Caco-2 (cell line): ENCODE data around the gene ANGPTL4. TPM values are rescaled to one million over a fixed set of nuclear protein-coding genes. Genes with fewer than 3 reads are reported as not detected.

Experiments used
- BruUV-seq: library from RNA; stranded (reverse); fragments of 400-500 nt; replicated peaks from 2 replicates; lab custom pipeline; 2021; lab: Mats Ljungman, UMichigan
- CTCF ChIA-PET: fragments of 300-600 bp; sonication (Branson Sonifier 250); formaldehyde crosslinking; loops from one replicate; lab custom pipeline; 2022; ENCODE audit warnings: antibody characterized with exemption; lab: Charles Lee
- POLR2A ChIA-PET: fragments of 300-600 bp; sonication (Branson Sonifier 250); formaldehyde crosslinking; loops from one replicate; lab custom pipeline; 2022; ENCODE audit warnings: antibody characterized with exemption; lab: Charles Lee
- DNase-seq, 2 experiments: peaks; one replicate each; pipeline versions ENCODE4 v3.0.0 to v3.0.0-alpha.2; 2020 to 2022
- H3K27me3 ChIP-seq: replicated peaks from 2 replicates; pipeline ENCODE4 v1.6.0; 2011; ENCODE audit warnings: low read length; ENCODE audit not compliant: control insufficient read depth, insufficient read depth
- H3K36me3 ChIP-seq: 2 replicates; pipeline ENCODE4 v1.5.1; 2011; ENCODE audit warnings: low read length; ENCODE audit not compliant: control insufficient read depth, insufficient read depth
- H3K4me1 ChIP-seq: fragments of 250-450 bp; sonication (Bioruptor Pico); 2 replicates; pipeline ENCODE4 v1.5.1; 2020; ENCODE audit warnings: mild to moderate bottlenecking
- H3K4me3 ChIP-seq: 2 replicates; pipeline ENCODE4 v1.5.1; 2011; ENCODE audit warnings: low read depth, mild to moderate bottlenecking, control low read depth, low read length
- H3K9me3 ChIP-seq: fragments of 250-450 bp; sonication (Bioruptor Pico); 2 replicates; pipeline ENCODE4 v1.5.1; 2020; ENCODE audit warnings: mild to moderate bottlenecking, moderate library complexity
- H3K27ac Mint-ChIP-seq: one replicate; pipeline ENCODE4 v1.8.0; 2022; ENCODE audit warnings: mixed read lengths; ENCODE audit not compliant: unreplicated experiment
- H3K27me3 Mint-ChIP-seq: one replicate; pipeline ENCODE4 v1.8.0; 2022; ENCODE audit warnings: mixed read lengths; ENCODE audit not compliant: insufficient read depth, unreplicated experiment
- H3K36me3 Mint-ChIP-seq: one replicate; pipeline ENCODE4 v1.8.0; 2022; ENCODE audit warnings: mild to moderate bottlenecking, mixed read lengths; ENCODE audit not compliant: insufficient read depth, unreplicated experiment
- H3K4me1 Mint-ChIP-seq: one replicate; pipeline ENCODE4 v1.8.0; 2022; ENCODE audit warnings: low read depth, mixed read lengths; ENCODE audit not compliant: unreplicated experiment
- H3K4me3 Mint-ChIP-seq: one replicate; pipeline ENCODE4 v1.8.0; 2022; ENCODE audit warnings: mild to moderate bottlenecking, moderate library complexity, mixed read lengths; ENCODE audit not compliant: unreplicated experiment
- H3K9me3 Mint-ChIP-seq: one replicate; pipeline ENCODE4 v1.8.0; 2022; ENCODE audit warnings: mixed read lengths; ENCODE audit not compliant: unreplicated experiment
- CTCF ChIP-seq, 2 experiments: fragments of 200-600 bp in 1 of 2; IDR thresholded peaks; 1 replicate in 1 of 2; 2 replicates in 1 of 2; pipeline versions ENCODE4 v1.5.1 to v1.8.0; 2011 to 2022; ENCODE audit warnings: antibody characterized with exemption in 1 of 2, control low read depth in 1 of 2, inconsistent platforms in 1 of 2, low read depth in 1 of 2, low read length in 1 of 2, mild to moderate bottlenecking in 1 of 2, moderate library complexity in 1 of 2; ENCODE audit not compliant: insufficient read depth in 1 of 2, severe bottlenecking in 1 of 2, unreplicated experiment in 1 of 2
- intact Hi-C: fragments of 100-400 bp; cut with micrococcal nuclease; formaldehyde crosslinking; loops from one replicate; pipeline ENCODE4 v1.10.0; 2022; ENCODE audit not compliant: unreplicated experiment
- total RNA-seq: library from RNA; stranded (reverse); gene quantifications from 2 replicates; pipeline ENCODE4 v1.2.3, GENCODE V29; 2022

Gene ANGPTL4
- total RNA-seq, 1 experiment from 2014 or later, result 1.2 TPM

- intact Hi-C loops, result loop anchor here (2.0 kb wide), 1 partner anchor 161 kb away; no protein-coding TSS in a partner anchor
- Mint-ChIP-seq H3K4me3 (peak overlapping the region; percentile 100), H3K27ac (peak overlapping the region; percentile 99), H3K36me3 (peaks cover 61% of the 10 kb centered on the region), H3K27me3 (no peaks in the 10 kb centered on the region), H3K4me1 (peaks cover 7% of the 10 kb centered on the region), H3K9me3 (no peaks in the 10 kb centered on the region)
- POLR2A ChIA-PET, result interaction anchor here (1.3 kb wide), 1 partner anchor 13 kb away, joined by 12 read pairs; no protein-coding TSS in a partner anchor
- Histone ChIP-seq H3K27me3 (no peaks in the 10 kb centered on the region), H3K4me1 (peaks cover 9% of the 10 kb centered on the region), H3K9me3 (no peaks in the 10 kb centered on the region), H3K4me3 (peak overlapping the region; percentile 79), H3K36me3 (peaks cover 4% of the 10 kb centered on the region)
- CTCF ChIA-PET, result interaction anchor here (0.5 to 1.3 kb wide), 2 partner anchors 20 to 34 kb away, joined by 4 to 5 read pairs; no protein-coding TSS in a partner anchor
- DNase-seq, result no peak
- no TSS peak for BruUV-seq
- no peak for TF ChIP-seq CTCF (IDR thresholded peaks at IDR 0.05; ENCODE audit: insufficient read depth in 1 of 2, low read depth in 1 of 2, low read length in 1 of 2, severe bottlenecking in 1 of 2, unreplicated experiment in 1 of 2)
Observed at GRCh38 chr19:8319807-8320520, 44.0 kb upstream of the ANGPTL4 start.

GRCh38 chr19:8320564-8321066, 43.3 kb upstream of the ANGPTL4 start:
- BruUV-seq, result no TSS peak
- Histone ChIP-seq H3K4me1 (peaks cover 9% of the 10 kb centered on the region), H3K27me3 (no peaks in the 10 kb centered on the region), H3K4me3 (peak overlapping the region; percentile 79), H3K9me3 (no peaks in the 10 kb centered on the region), H3K36me3 (peaks cover 4% of the 10 kb centered on the region)
- CTCF ChIA-PET, result interaction anchor here (0.5 to 1.3 kb wide), 2 partner anchors 19 to 33 kb away, joined by 4 to 5 read pairs; no protein-coding TSS in a partner anchor
- intact Hi-C loops, result loop anchor here (2.0 kb wide), 1 partner anchor 162 kb away; no protein-coding TSS in a partner anchor
- Mint-ChIP-seq H3K4me1 (peaks cover 7% of the 10 kb centered on the region), H3K27me3 (no peaks in the 10 kb centered on the region), H3K9me3 (no peaks in the 10 kb centered on the region), H3K27ac (peak overlapping the region; percentile 99), H3K4me3 (peak overlapping the region; percentile 100), H3K36me3 (peaks cover 61% of the 10 kb centered on the region)
- no peak for TF ChIP-seq CTCF (IDR thresholded peaks at IDR 0.05; ENCODE audit: insufficient read depth in 1 of 2, low read depth in 1 of 2, low read length in 1 of 2, severe bottlenecking in 1 of 2, unreplicated experiment in 1 of 2)
- POLR2A ChIA-PET, result interaction anchor here (0.5 to 1.3 kb wide), 3 partner anchors 14 to 92 kb away, joined by 3 to 12 read pairs (median 3); partner anchors contain the start of gene MARCHF2
- no peak for DNase-seq
